A673 (cell line): ENCODE measurements around the gene FCER1G. TPM values are rescaled to one million over a fixed set of nuclear protein-coding genes. Genes with fewer than 3 reads are reported as not detected.

Experiments used
- BruUV-seq: library from RNA; stranded (reverse); fragments of 400-500 nt; replicated peaks from 2 replicates; lab custom pipeline; 2021; lab: Mats Ljungman, UMichigan
- CTCF ChIA-PET: fragments of 300-600 bp; sonication (Branson Sonifier 250); formaldehyde crosslinking; loops from one replicate; lab custom pipeline; 2022; ENCODE audit warnings: antibody characterized with exemption; lab: Charles Lee
- POLR2A ChIA-PET: fragments of 300-600 bp; sonication (Branson Sonifier 250); formaldehyde crosslinking; loops from one replicate; lab custom pipeline; 2022; ENCODE audit warnings: antibody characterized with exemption; ENCODE audit not compliant: low non-redundant PET; lab: Charles Lee
- DNase-seq: peaks from one replicate; pipeline ENCODE4 v3.0.0-alpha.2; 2015; ENCODE audit warnings: low spot score
- H3K27ac ChIP-seq: fragments of 200-600 bp; sonication (generic); 2 replicates; pipeline ENCODE4 v1.5.1; 2016; ENCODE audit warnings: mixed run types, low read depth, mild to moderate bottlenecking, mixed read lengths, antibody characterized with exemption, low read length; ENCODE audit not compliant: poor library complexity, severe bottlenecking
- H3K27me3 ChIP-seq: fragments of 200-600 bp; sonication (generic); replicated peaks from 2 replicates; pipeline ENCODE4 v1.6.1; 2017; ENCODE audit warnings: mixed run types, low read depth, mild to moderate bottlenecking, mixed read lengths, antibody characterized with exemption, low read length; ENCODE audit not compliant: insufficient read depth, poor library complexity
- H3K36me3 ChIP-seq: fragments of 200-600 bp; sonication (generic); 2 replicates; pipeline ENCODE4 v1.6.1; 2016; ENCODE audit warnings: mixed run types, mild to moderate bottlenecking, mixed read lengths, antibody characterized with exemption, low read length; ENCODE audit not compliant: insufficient read depth, poor library complexity, severe bottlenecking
- H3K4me1 ChIP-seq: fragments of 200-600 bp; sonication (generic); 2 replicates; pipeline ENCODE4 v1.6.1; 2017; ENCODE audit warnings: mixed run types, mild to moderate bottlenecking, mixed read lengths, antibody characterized with exemption, low read length; ENCODE audit not compliant: insufficient read depth, poor library complexity, severe bottlenecking
- H3K4me3 ChIP-seq: fragments of 200-600 bp; sonication (generic); 2 replicates; pipeline ENCODE4 v1.5.1; 2016; ENCODE audit warnings: low read depth, mixed run types, mild to moderate bottlenecking, mixed read lengths, low read length; ENCODE audit not compliant: poor library complexity, severe bottlenecking
- H3K9me3 ChIP-seq: fragments of 200-600 bp; sonication (generic); 2 replicates; pipeline ENCODE4 v1.6.1; 2016; ENCODE audit warnings: mixed run types, low read depth, mild to moderate bottlenecking, mixed read lengths, antibody characterized with exemption, low read length; ENCODE audit not compliant: poor library complexity, severe bottlenecking
- EZH2 ChIP-seq: fragments of 200-600 bp; sonication (generic); IDR thresholded peaks from 2 replicates; pipeline ENCODE4 v1.6.1; 2017; ENCODE audit warnings: borderline replicate concordance, low read depth, mild to moderate bottlenecking, mixed read lengths, antibody characterized with exemption, low read length; ENCODE audit not compliant: poor library complexity, severe bottlenecking
- intact Hi-C: fragments of 100-400 bp; cut with micrococcal nuclease; formaldehyde crosslinking; loops from one replicate; pipeline ENCODE4 v1.10.0; 2022; ENCODE audit not compliant: unreplicated experiment
- total RNA-seq: library from RNA; stranded (reverse); gene quantifications from 2 replicates; pipeline ENCODE4 v1.2.3, GENCODE V29; 2021
- TF ChIP-seq, protein P1 (sequence below): fragments of 300-800, 200-600 bp; sonication (generic); conservative IDR thresholded peaks from 2 replicates; pipeline ENCODE4 v1.5.1; 2017; ENCODE audit warnings: low read depth, mild to moderate bottlenecking, antibody characterized with exemption, low read length, moderate library complexity, mixed read lengths

Gene FCER1G
- total RNA-seq, 1 experiment from 2014 or later: 1.5 TPM

DNA sequence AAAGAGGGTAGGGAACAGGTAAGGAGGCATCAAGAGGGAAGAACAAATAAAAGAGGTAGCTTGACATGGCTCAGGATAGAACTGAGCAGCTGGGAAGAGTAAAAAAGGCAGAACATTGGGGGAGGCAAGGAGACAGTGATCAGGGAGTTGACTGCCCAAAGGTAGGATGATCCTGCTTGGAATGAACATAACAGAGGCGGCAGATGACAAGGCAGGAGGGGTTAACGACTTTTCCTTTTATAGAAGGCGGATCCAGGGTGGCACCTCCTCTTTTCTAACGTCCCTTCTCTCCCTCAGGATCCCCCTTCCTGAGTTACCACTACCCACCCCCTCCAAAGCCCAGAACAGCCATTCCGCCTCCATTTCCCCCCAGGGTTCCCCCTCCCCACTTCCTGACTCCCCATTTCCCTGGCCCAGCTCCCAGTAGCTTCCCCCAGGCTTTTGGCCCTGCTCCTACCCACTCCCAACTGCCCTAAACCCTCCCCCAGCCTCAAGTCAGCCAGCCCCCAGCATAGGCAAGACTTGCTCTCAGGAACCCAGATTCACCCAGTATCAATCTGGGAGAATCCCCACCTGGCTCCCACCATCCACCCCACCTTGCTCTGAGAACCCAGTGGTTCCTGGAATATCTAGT lies 15.5 kb upstream of the FCER1G start:
- H3K27me3 ChIP-seq: no peaks in the 10 kb centered on the region
- no peaks in the 10 kb centered on the region for H3K9me3 ChIP-seq
- peak overlapping the region; percentile 57 for H3K4me3 ChIP-seq
- intact Hi-C loops: no loop called here
- CTCF ChIA-PET: interaction anchor here (2.8 kb wide), 1 partner anchor 26 kb away, joined by 8 read pairs; the partner anchor contains the start of gene TOMM40L
- POLR2A ChIA-PET: interaction anchor here (0.6 kb wide), 1 partner anchor 78 kb away, joined by 5 read pairs; no protein-coding TSS in a partner anchor
- peak; percentile 76 for DNase-seq
- H3K4me1 ChIP-seq: peaks cover 51% of the 10 kb centered on the region
- peaks cover 28% of the 10 kb centered on the region for H3K36me3 ChIP-seq
- TF ChIP-seq, protein P1, sequence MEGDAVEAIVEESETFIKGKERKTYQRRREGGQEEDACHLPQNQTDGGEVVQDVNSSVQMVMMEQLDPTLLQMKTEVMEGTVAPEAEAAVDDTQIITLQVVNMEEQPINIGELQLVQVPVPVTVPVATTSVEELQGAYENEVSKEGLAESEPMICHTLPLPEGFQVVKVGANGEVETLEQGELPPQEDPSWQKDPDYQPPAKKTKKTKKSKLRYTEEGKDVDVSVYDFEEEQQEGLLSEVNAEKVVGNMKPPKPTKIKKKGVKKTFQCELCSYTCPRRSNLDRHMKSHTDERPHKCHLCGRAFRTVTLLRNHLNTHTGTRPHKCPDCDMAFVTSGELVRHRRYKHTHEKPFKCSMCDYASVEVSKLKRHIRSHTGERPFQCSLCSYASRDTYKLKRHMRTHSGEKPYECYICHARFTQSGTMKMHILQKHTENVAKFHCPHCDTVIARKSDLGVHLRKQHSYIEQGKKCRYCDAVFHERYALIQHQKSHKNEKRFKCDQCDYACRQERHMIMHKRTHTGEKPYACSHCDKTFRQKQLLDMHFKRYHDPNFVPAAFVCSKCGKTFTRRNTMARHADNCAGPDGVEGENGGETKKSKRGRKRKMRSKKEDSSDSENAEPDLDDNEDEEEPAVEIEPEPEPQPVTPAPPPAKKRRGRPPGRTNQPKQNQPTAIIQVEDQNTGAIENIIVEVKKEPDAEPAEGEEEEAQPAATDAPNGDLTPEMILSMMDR: no peak
- no peak for TF ChIP-seq EZH2
- H3K27ac ChIP-seq: peak overlapping the region; percentile 87
- no TSS peak for BruUV-seq

DNA sequence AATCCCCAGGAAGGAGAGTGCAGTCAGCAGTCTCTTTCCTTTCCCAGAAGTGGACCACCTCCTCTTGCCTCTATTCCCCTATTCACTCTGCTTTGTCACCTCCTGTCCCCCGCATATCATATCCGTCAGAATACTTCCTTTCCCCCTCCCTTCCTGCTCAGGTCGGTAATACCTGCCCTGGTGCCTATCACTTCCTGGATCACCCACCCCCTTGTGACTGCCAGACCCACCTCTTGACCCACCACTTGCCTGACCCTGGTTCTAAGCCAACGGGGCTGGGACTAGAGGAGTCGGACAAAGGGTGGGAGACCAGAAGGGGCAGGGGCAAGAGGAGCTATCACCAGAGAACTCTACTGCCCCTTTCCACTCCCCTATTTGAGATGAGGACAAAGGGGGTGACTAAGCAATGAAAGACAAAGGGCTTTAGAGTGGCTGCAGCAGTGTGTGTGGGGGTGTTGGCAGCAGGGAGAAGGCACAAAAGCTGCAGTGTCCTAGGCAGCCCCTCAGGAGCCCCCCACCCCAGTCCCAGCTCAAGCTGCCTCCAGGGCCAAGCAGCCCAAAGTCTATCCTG lies 14.6 kb upstream of the FCER1G start:
- peaks cover 51% of the 10 kb centered on the region for H3K4me1 ChIP-seq
- H3K4me3 ChIP-seq: no peak overlapping the region
- ChIA-PET POLR2A (no interaction called here), CTCF (interaction anchor here (0.6 to 2.8 kb wide), 2 partner anchors 25 to 91 kb away, joined by 8 to 10 read pairs; partner anchors contain the start of gene TOMM40L)
- H3K9me3 ChIP-seq: no peaks in the 10 kb centered on the region
- BruUV-seq: no TSS peak
- DNase-seq: no peak
- no peak for TF ChIP-seq EZH2
- TF ChIP-seq, protein P1: no peak
- H3K36me3 ChIP-seq: peaks cover 24% of the 10 kb centered on the region
- intact Hi-C loops: no loop called here
- H3K27ac ChIP-seq: peak overlapping the region; percentile 87
- H3K27me3 ChIP-seq: no peaks in the 10 kb centered on the region

DNA sequence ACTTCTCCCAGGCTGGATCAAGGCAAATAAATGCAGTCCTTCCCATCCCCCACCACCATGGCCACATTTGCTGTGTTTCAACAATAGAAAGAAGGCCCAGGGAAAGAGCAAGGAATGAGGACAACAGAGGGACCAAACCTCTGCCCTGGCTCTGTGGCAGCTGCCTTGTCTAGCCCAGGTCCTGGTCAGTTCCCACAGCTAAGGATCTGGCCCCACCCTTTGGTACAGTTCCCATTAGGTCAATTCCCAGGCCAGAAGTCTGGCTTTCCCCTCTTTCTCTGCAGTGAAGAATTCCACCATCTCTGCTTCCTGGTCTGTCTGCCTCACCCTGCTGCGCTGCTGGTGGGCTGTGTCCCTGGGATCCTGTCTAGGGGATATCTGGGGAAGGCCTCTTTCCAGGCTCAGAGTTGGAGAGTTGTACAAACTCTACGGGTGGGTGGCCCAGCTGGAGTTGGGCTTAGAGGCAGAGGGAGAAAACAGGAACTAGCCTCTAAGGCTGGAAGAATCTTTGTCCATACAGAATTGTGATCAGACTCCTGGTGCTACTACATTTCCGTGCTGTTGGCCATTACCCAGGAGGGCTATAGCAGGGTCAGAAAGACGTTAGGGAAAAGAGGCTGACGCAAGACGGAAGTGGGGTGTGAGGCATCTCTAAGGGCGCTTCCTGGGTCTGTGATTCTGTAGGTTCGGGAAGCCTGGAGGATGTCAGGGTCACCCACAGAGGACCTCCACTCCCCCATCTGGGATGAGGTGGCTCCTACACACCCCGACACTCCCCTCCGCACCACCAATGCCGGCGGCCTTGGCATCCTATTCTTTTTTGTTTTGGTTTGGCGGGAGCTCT lies 13.9 kb upstream of the FCER1G start:
- no peak for TF ChIP-seq EZH2
- TF ChIP-seq, protein P1: no peak
- H3K4me1 ChIP-seq: peaks cover 48% of the 10 kb centered on the region
- DNase-seq: no peak
- no TSS peak for BruUV-seq
- intact Hi-C loops: no loop called here
- ChIA-PET POLR2A (interaction anchor here (0.6 to 1.2 kb wide), 3 partner anchors 17 to 46 kb away, joined by 4 to 5 read pairs (median 4); partner anchors contain the start of gene B4GALT3), CTCF (interaction anchor here (0.6 to 2.8 kb wide), 3 partner anchors 24 to 90 kb away, joined by 8 to 14 read pairs (median 10); partner anchors contain the start of gene TOMM40L)
- no peaks in the 10 kb centered on the region for H3K9me3 ChIP-seq
- H3K36me3 ChIP-seq: peaks cover 23% of the 10 kb centered on the region
- no peaks in the 10 kb centered on the region for H3K27me3 ChIP-seq
- H3K27ac ChIP-seq: peak overlapping the region; percentile 87
- H3K4me3 ChIP-seq: peak overlapping the region; percentile 92
